ENCODE measurements around the gene WNK3.

The WNK3 gene

GRCh38 chrX:54237014-54237413, 120.8 kb downstream of the WNK3 start:
- no peak for DNase-seq

GRCh38 chrX:54230435-54231148, 127.3 kb downstream of the WNK3 start:
- no peak for DNase-seq

GRCh38 chrX:54223581-54223980, 134.3 kb downstream of the WNK3 start:
- no peak for DNase-seq

GRCh38 chrX:54213603-54214002, 144.2 kb downstream of the WNK3 start:
- no peak for DNase-seq

- DNase-seq: no peak
These were observed 149.3 kb downstream of the WNK3 start for GRCh38 chrX:54208531-54208930.

- no peak for DNase-seq
These were observed 159.6 kb downstream of the WNK3 start for GRCh38 chrX:54198262-54198661.

- DNase-seq: no peak
These were observed 162.8 kb downstream of the WNK3 start for GRCh38 chrX:54194982-54195588.

GRCh38 chrX:54193085-54193821, 164.6 kb downstream of the WNK3 start:
- DNase-seq: no peak

GRCh38 chrX:54184474-54184873, 173.4 kb downstream of the WNK3 start:
- DNase-seq: no peak

- DNase-seq: peak; percentile 40
These were observed 174.8 kb downstream of the WNK3 start, which contains the start of gene FAM120C for GRCh38 chrX:54182864-54183613. Gene FAM120C, minus strand, starts transcription at chrX:54183254. Its CDS starts 56 bp downstream, at chrX:54183198.

- peak; percentile 47 for DNase-seq
These were observed 175.5 kb downstream of the WNK3 start for GRCh38 chrX:54182194-54182863.

- DNase-seq: no peak
These were observed 176.5 kb downstream of the WNK3 start for GRCh38 chrX:54181202-54181953.

GRCh38 chrX:54180403-54180802, 177.4 kb downstream of the WNK3 start:
- no peak for DNase-seq

- DNase-seq: no peak
These were observed 179.5 kb downstream of the WNK3 start for GRCh38 chrX:54178100-54178940.

- DNase-seq: no peak
These were observed 180.5 kb downstream of the WNK3 start for GRCh38 chrX:54177306-54177705.

GRCh38 chrX:54173791-54174190, 184.1 kb downstream of the WNK3 start:
- no peak for DNase-seq

GRCh38 chrX:54172455-54172854, 185.4 kb downstream of the WNK3 start:
- DNase-seq: no peak

GRCh38 chrX:54171527-54172250, 186.2 kb downstream of the WNK3 start:
- no peak for DNase-seq

GRCh38 chrX:54171091-54171490, 186.8 kb downstream of the WNK3 start:
- no peak for DNase-seq

- no peak for DNase-seq
These were observed 190.9 kb downstream of the WNK3 start for GRCh38 chrX:54166915-54167314.
